Epidermal melanocyte (primary cell): Measurements from ENCODE around the gene PSME3IP1.

Experiments
- DNase-seq: peaks from one replicate; pipeline ENCODE4 v3.0.0; 2011; ENCODE audit warnings: low spot score; ENCODE audit not compliant: insufficient read length

The PSME3IP1 gene

GRCh38 chr16:57145046-57146021, 40.5 kb downstream of the PSME3IP1 start:
- no peak for DNase-seq

DNA sequence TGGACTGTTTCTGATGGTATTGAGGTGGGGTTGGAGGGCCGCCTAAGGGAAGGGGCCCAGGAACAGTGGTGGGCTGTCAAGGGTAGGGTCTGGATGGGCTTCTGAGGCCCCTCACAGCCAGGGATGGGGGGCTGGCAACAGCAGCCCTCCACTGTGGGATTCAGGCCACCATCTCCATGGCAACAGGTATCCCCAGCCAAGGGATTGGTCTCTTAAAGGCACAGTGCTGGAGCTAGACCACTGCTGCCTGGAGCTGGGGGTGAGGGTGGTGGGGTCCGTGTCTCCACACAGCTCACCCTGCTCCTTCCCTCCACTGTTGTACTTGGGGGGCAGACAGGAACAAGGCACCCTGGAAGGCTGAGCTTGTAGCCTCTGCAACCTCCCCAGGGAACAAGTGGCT, 41.8 kb downstream of the PSME3IP1 start:
- DNase-seq = no peak

- no peak for DNase-seq
Measured at GRCh38 chr16:57143149-57143921, 42.5 kb downstream of the PSME3IP1 start.

- no peak for DNase-seq
Measured at GRCh38 chr16:57141822-57142631, 43.8 kb downstream of the PSME3IP1 start.

DNA sequence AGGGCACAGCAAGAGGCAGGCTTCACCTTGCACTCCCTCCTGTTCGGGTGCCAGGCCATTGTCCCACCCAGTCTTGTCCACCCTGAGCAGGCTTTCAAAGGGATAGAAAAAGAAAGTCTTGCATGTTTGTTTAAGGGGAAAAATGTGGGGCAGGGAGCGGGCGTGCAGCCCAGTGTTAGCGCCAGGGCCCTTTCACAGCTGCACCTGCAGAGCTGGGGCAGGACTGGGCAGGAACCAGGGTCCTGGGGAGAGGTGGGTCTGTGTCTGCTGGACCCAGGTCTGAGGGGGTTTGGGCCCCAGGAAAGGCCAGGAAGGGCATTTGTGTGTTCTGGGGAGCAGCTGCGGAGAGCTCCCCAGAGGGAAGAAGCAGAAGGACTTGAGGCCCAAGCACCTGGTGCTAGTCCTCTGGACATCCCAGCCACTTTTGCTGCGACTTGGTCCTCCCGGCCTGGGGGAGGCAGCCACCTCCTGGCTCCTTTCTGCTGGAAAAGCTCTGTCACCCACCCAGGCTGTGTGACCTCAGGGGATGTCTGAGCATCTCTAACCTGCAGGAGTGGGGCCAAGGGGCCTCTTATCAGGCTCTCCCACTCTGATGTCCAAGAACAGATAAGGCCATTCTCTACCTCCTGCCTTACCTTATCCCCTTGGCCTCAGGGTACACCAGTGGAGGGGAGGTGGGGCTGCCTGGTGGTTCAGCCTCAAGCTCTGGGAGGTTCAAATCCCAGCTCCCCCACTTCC, 44.7 kb downstream of the PSME3IP1 start:
- DNase-seq = no peak

- DNase-seq = no peak
Measured at GRCh38 chr16:57138281-57138935, 47.4 kb downstream of the PSME3IP1 start.

DNA sequence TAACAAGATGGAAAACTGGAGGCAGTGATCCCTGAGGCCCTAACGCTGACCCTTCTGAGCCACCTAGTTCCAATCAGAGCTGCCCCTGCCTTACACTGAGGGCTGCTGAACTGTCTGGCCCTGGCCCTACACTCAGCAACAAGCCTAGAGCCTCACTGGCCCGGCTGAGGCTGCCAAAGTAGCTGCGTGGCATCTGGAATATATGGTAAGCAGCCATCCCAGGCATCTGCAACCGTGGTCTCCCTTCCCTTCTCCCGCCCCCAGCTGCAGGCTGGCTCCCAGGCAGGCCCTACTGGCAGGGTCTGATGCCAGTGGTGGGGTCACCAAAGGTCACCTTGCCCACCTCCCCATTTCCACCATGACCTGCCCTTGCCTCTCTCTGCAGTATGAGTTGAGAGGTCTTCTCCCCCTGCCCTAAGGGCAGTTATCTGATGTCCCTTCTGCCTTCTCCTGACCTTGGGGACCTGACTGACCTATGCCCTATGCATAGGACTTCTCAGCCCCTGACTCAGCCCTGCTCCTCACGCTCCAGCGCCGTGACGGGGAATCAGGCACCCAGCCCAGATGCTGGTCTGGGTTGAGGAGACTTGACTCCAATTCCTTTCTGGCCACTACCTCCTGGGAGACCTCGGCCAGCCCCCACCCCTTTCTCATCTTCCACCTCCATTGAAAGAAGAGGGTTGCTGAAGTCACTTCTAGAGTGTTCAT, 48.1 kb downstream of the PSME3IP1 start:
- DNase-seq = no peak

DNA sequence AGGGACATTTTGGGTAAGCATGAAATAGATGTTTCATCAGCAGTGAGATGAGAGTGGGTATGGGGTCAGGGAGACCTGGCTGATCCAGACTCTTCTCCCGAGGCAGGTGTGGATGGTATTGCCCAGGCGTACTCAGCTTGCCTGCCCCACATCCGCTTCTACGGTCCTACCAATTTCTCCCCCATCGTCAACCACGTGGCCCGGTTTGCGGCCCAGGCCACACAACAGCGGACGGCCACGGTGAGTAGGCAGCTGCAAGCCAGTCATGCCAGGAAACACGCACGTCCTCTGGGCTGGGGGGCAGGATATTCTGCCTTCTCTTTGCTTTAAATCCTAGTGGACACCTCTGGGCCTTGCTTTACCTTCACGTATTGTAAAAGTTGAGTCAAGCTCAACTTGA, 48.8 kb downstream of the PSME3IP1 start:
- no peak for DNase-seq

DNA sequence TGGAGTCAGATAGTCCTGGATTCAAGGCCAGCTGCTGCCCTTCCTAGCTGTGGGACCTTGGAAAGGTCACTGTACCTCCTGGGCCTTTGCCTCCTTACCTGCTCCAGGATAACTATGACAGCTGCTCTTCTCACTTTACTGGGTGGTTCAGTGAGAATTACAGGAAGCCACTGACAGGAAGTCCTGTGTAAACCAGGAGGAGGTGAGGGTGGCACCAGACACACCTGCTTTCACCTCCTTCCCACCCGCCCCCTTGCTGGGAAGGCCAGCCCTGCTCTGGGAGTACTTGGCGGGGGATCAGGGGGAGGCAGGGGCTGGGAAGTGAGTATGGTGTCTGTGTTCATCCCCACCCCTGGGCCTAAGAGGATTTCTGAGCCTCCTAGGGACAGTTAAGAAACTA, 50.9 kb downstream of the PSME3IP1 start:
- DNase-seq = no peak

DNA sequence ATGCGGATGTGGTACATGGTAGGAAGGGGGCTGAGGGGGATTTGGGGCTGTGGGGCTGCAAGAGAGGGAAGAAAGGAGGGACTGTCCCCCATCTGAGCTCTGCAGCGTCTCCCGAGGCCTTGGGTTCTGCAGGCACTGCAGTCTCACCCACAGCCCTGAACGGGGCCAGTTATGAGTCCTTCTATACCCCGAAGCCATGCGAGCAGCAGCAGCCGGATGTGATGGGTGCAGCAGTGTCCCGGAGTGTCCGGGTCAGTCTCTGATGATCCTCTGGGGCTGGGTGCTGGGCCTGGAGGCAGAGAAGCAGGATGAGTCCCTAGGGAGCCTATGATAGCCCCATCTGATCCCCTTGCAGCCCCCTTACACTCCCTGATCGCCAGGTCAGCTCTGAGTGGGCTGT, 52.0 kb downstream of the PSME3IP1 start:
- no peak for DNase-seq

DNA sequence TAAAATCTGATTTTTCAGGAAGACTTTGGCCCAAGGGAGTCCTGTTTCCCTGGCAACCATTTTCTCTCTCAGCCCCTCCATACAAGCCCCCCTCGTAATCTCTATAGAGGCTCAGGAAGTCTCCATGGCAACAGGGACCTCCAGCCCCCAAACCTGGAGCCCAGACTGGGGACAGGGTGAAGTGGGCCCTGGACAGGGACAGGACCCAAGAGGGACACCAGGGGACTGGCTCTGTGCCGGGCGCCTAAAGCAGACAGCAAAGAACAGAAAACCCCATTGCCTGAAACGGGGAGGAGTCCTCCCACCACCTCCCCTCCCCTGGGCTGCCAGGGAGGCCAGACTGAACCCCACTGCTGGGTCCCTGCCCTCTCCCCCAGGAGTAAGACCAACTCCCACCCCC, 52.8 kb downstream of the PSME3IP1 start:
- DNase-seq = no peak

- no peak for DNase-seq
Measured at GRCh38 chr16:57132470-57132869, 53.4 kb downstream of the PSME3IP1 start.

DNA sequence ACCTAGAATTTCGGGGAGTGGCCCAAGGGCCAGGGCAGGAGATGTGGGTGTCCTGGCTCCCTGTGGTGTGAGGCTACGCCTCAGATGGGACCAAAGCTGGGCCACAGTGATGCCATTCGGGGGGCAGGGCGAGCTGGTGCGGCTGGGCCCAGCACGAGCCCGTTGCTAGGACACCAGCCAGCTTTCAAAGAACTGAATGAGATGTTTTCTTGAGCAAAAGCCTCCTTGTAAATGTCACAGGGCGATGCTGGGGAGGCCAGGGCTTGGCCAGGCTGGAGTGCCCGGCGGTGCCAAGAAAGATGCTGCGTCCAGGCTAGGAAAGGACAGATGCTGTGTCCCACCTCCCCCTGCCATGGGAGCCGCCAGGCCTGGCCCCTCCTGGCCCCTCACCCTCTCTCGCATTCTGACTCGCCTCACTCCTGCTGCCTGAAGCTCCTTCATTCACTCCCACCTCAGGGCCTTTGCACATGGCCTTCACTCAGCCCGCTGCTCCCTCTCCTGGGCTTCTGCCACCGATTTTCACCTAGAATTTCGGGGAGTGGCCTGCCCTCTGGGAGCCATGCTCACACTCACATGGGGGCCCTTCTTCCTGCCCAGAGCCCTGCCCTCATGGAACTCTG, 54.4 kb downstream of the PSME3IP1 start:
- no peak for DNase-seq

DNA sequence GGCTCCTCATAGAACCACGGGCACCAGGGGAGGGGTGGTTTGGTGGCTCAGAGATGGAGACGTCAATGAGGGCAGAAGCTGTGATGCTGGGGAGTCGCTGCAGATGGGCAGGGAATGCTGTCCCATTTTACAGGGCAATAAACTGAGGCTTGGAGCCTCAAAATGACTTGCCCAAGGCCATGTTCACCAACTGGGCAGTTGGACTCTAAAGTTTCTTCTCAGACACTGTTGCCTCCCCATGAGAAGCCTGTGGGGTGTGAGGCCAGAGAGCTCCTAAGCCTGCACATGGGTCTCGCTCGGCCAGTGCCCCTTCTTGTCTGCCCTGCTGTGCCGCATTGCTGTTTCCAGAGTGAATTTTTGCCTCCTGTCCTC, 54.9 kb downstream of the PSME3IP1 start:
- no peak for DNase-seq

DNA sequence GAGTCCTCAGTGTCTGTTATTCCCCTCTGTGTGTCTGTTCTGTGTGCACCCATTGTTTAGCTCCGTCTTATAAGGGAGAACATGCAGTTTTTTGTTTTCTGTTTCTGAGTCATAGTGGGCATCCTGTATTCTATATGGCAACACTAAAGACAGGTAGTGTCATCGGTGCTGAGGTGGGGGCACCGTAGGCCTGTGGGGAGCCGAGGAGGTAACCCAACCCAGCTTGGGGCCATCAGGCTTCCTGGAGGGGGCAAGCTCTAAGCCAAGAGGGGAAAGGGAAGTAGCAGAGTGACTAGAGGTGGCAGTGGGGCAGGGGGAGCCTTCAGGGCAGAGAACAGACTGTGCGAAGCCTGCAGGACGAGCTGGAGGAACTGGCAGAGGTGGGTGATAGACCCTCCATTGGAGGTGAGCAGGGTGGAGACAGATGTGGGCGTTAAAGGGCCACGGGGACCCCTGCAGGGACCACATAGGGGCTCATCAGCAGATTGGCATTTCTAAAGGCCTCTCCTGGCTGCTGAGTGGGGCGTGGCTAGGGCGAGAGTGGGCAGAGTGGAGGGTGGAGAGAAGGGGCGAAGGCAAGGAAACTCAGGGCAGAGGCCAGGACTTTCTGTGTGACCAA, 57.0 kb downstream of the PSME3IP1 start:
- no peak for DNase-seq

- DNase-seq = no peak
Measured at GRCh38 chr16:57127836-57128235, 58.0 kb downstream of the PSME3IP1 start.

DNA sequence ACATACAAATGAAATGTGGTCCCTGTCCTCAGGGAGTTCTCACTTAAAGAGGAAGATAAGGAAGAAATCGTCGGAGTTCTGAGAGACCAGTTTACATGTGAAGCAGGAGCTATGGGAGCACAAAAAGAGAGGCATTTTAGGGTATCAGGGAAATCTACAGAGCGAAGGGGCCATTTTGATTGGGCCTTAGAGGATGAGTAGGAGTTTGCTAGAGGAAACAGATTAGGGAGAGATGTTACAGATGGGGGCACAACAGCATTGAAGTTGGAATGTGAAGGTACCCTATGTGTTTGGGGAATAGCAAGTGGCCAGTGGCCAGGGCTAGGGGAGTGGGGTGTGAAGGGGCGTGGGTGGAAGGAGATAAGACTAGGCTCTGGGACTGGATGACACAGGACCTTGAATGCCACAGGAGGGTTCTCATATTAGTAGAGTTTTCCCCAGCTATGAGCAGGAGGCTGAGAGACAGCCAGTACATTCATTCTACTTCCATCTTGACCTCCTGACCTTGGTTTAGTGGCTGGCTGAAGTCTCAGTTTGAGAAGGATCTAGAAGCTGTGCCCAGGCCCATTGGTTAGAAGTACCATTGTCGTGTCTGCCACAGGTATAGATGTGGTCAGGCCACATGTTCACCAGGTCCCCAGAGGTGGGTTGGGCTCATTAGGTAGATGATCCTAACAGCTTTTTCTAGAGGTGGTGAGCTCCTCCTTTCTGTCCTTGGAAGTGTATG, 58.6 kb downstream of the PSME3IP1 start:
- no peak for DNase-seq

DNA sequence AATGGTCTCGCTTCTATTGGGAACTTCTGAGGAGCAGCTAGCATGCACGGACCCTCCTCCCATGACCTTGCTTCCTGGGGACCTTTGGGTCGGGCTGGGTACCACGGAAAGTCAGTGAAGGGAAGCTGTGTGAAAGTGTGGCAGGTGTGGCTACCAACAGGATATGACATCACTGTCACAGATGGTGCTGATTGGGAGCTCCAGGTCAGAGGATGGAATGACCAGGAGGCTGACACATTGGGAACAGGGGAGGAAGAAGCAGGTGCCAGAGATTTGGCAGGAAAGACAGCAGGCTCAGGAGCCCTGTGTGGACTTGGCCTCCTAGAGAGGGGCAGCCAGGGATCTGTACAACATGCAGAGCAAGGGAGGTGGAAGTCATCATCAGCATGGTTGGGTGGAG, 59.4 kb downstream of the PSME3IP1 start:
- no peak for DNase-seq
